HAP-1 (cell line): ENCODE data around the gene PCDH7.

Experiments used
- DNase-seq, 2 experiments: peaks; one replicate each; pipeline ENCODE4 v3.0.0-alpha.2; 2016 to 2020; ENCODE audit warnings: low spot score in 2 of 2
- H3K27me3 ChIP-seq: fragments of 250-450 bp; sonication (Bioruptor Pico); 2 replicates; pipeline ENCODE4 v1.5.1; 2020; ENCODE audit warnings: low read depth, mild to moderate bottlenecking, moderate library complexity
- H3K36me3 ChIP-seq: fragments of 250-450 bp; sonication (Bioruptor Pico); replicated peaks from 2 replicates; pipeline ENCODE4 v1.5.1; 2020; ENCODE audit warnings: mild to moderate bottlenecking
- H3K4me1 ChIP-seq: fragments of 250-450 bp; sonication (Bioruptor Pico); 2 replicates; pipeline ENCODE4 v1.5.1; 2020; ENCODE audit warnings: mild to moderate bottlenecking
- H3K4me3 ChIP-seq: fragments of 250-450 bp; sonication (Bioruptor Pico); 2 replicates; pipeline ENCODE4 v1.5.1; 2020; ENCODE audit warnings: mild to moderate bottlenecking, moderate library complexity
- H3K9me3 ChIP-seq: fragments of 250-450 bp; sonication (Bioruptor Pico); 2 replicates; pipeline ENCODE4 v1.5.1; 2020; ENCODE audit warnings: mild to moderate bottlenecking, moderate library complexity
- in situ Hi-C: fragments of 300-500 bp; cut with MboI; formaldehyde crosslinking; loops from 3 replicates; pipeline ENCODE4 v1.14.3; 2020; ENCODE audit warnings: low sequenced_read_pairs, inconsistent platforms, mixed read lengths

The PCDH7 gene

DNA sequence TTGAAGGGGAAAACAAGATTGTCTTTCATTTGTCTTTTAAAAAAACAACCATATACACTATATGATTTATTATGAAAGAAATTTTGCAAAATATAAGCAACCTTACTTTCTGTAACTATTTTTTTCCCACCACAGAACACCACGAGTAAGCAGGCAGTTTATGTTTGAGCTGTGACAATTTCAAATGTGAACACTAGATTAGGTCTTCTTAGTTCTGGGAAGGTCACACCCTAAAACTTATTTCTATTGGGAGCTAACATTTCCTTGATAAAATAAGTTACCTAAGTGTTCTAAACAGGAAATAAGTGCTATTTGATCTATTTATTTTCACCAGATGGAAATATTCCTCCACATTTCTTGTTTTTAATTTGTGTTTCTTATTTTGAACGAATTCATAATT lies 50.6 kb downstream of the PCDH7 start:
- Histone ChIP-seq H3K4me3 (no peak overlapping the region), H3K4me1 (no peaks in the 10 kb centered on the region), H3K36me3 (no peaks in the 10 kb centered on the region), H3K9me3 (no peaks in the 10 kb centered on the region), H3K27me3 (no peaks in the 10 kb centered on the region)
- DNase-seq, result no peak
- in situ Hi-C loops, result no loop called here

DNA sequence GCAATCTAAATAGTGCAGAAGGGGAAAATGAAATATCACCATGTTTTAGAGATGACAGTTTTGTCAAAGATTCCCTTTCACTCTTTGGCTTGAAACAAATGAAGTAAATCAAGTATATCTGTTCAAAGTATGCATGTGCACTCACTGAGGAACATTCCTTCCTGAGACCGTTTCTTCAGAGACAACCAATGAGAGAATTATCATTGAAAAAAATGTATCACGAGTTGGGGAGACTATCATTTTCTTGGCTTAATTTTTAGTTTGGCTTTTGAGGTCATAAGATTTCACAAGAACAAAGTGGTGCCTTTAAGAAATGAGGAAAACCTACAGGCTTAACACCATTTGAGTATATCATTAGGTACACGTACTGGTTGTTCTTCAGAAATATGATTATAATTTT lies 56.3 kb downstream of the PCDH7 start:
- Histone ChIP-seq H3K9me3 (no peaks in the 10 kb centered on the region), H3K36me3 (no peaks in the 10 kb centered on the region), H3K27me3 (no peaks in the 10 kb centered on the region), H3K4me3 (no peak overlapping the region), H3K4me1 (no peaks in the 10 kb centered on the region)
- in situ Hi-C loops, result no loop called here
- DNase-seq, result no peak

DNA sequence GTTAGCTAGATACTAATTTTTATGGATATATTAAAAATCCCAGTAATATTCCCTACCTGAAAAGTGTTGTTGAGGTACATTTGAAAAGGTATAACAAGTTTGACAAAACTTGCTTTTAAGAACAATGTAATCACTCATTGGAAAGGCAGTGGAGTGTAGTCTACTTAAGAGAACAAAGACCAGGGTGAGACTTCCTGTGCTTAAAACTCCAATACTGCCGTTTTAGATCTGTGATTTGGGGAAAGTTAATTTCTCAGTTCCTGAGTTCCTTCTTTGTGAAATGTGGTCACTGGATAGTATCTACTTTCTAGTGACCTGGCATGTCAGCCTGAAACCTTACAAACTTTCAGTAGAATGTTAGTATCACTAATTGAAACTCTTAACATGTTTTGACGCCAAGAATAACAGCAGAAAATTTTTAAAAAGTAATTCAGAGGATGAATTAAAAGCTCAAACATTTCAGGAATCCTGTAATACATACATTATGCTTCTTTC lies 56.8 kb downstream of the PCDH7 start:
- no peaks in the 10 kb centered on the region for H3K9me3 ChIP-seq
- H3K36me3 ChIP-seq, result no peaks in the 10 kb centered on the region
- H3K27me3 ChIP-seq, result no peaks in the 10 kb centered on the region
- no peak for DNase-seq
- no peaks in the 10 kb centered on the region for H3K4me1 ChIP-seq
- no peak overlapping the region for H3K4me3 ChIP-seq
- in situ Hi-C loops, result no loop called here
